NCI-H1436 treated with DMSO at 0.1 percent for 48 hours (cell line): Measurements from ENCODE around the gene ALOX12B.
"Not testable (repeated sequence)": the region's sequence is repeated elsewhere in the genome, so short reads cannot be mapped to it uniquely, and the experiment has no call there.

Experiments
- DNase-seq: peaks from one replicate; lab custom pipeline; 2025; lab: John Stamatoyannopoulos, UW

Gene ALOX12B

DNA sequence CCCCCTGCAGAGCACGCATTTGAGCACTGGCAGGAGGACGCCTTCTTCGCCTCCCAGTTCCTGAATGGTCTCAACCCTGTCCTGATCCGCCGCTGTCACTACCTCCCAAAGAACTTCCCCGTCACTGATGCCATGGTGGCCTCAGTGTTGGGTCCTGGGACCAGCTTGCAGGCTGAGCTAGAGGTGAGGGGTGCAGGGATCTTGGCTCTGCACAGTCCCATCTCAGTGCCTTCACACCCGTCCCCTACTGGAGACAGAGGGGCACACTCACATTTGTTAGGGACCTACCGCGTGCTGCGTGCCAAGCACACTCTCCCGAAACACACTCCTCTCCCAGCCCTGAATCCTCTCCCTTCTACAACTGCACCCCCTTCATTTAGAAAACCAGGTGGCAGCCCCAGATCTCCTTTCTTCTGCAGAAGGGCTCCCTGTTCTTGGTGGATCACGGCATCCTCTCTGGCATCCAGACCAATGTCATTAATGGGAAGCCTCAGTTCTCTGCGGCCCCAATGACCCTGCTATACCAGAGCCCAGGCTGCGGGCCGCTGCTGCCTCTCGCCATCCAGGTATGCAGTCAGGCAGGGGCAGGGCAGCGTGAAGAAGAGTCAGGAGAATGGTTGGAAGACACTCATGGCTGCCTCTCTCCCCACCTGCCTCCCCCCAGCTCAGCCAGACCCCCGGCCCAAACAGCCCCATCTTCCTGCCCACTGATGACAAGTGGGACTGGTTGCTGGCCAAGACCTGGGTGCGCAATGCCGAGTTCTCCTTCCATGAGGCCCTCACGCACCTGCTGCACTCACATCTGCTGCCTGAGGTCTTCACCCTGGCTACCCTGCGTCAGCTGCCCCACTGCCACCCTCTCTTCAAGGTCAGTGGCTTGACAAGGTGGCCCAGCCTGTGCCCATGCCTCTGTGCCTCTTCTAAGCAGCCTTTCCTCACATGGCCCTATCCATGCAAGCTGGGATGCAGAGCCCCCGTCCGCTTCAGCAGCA lies 42.4 kb downstream of the ALOX12B start:
- no peak for DNase-seq

GRCh38 chr17:8041979-8042378 lies 45.5 kb downstream of the ALOX12B start:
- DNase-seq = no peak

DNA sequence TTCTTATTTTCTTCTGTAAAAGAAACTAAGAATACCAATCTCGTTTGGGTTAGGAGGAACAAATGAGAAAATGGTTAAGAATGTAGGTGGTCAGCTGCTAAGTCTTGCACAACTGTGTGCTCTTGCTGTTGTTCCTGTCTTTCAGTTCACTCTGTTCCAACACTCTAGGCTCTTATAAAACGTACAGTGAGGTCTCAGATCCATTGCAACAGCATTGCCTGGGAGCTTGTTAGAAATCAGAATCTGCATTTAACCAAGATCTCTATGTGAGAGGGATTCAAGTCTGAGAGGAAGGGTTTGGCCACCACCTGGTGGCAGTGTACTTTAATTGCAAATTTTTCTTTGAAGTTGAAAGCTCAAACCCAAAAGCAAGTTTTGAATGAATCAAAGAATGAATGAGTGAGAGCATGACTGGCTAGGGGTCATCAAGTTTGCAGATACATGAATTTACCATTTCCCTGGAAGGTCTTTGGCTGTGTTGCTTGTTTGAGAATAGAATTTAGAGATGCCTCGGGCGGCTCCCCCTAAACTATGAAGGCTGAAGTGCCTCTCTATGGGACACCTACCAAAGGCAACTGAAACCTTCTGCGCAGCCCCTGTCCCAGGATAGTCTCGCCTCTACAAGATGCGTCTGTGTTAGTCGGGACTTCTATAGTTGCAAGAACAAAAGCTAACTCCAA lies 46.1 kb downstream of the ALOX12B start:
- peak; percentile 26 for DNase-seq

DNA sequence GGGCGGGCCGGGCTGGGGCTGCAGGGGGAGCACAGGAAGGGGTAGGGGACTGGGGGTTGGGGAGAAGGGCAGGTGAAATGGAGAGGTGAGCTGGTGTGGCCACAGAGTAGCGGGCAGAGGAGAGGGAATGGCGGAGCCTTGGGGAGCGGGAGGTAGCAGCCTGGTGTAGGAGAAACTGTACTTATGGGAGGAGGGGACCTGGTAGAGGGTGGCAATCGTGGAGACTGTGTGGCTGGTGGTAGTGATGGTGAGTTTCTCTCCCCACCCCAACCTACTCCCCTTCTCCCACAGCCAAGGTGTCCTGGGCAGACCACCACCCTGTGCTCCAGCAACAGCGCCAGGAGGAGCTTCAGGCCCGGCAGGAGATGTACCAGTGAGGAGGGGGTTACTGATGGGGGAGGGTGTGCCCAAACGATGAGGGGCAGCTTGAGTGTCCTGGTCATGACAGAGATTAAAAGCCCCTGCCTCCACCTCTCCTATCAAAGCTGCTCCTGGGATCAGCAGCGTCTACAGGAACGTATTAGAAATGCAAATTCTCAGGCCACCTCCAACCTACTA lies 47.8 kb downstream of the ALOX12B start:
- DNase-seq = no peak

GRCh38 chr17:8038954-8039610 lies 48.4 kb downstream of the ALOX12B start, which contains the start of gene ALOX15B:
ALOX15B (plus strand) TSS chr17:8039059; CDS start chr17:8039156, 97 bp downstream.
- no peak for DNase-seq

DNA sequence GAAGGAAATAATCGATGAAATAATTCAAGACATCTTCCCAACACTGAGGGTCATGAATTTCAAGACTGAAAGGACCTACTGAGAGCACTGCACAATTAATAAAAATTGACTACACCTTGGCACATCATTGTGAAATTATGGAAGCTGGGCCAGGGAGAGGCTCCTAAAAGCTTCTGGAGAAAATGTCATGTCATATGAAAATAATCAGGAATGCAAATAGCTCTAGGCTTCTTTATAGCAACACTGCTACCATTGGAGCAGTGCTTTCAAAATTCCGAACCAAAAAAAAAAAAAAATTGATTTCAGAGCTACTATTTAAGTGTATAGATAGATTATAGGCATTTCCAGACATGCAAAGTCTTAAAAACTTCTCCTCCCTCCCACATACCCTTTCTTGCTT lies 55.1 kb downstream of the ALOX12B start:
- DNase-seq = no peak

- DNase-seq = no peak
Observed at GRCh38 chr17:8031950-8032349, 55.6 kb downstream of the ALOX12B start.

DNA sequence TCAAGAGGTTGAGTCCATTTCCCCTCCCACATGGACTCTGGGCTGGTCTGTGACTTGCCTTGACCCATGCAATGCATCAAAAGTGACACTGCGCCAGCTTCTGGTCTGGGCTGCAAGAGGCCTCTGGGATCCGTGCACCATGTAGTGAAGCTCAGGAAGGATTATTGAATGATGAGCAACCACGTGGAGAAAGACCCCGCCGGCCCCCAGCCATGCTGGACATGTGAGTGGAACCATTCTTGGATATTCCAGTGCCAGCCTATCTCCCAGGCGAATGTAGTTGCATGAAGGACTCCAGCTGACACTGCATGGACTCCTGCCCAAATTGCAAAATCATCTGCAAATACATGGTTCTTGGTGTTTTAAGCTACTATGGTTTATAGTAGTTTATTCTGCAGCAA lies 56.3 kb downstream of the ALOX12B start:
- DNase-seq = no peak

- DNase-seq = no peak
Observed at GRCh38 chr17:8029121-8029520, 58.4 kb downstream of the ALOX12B start.

- no peak for DNase-seq
Observed at GRCh38 chr17:8025176-8025911, 62.2 kb downstream of the ALOX12B start.

DNA sequence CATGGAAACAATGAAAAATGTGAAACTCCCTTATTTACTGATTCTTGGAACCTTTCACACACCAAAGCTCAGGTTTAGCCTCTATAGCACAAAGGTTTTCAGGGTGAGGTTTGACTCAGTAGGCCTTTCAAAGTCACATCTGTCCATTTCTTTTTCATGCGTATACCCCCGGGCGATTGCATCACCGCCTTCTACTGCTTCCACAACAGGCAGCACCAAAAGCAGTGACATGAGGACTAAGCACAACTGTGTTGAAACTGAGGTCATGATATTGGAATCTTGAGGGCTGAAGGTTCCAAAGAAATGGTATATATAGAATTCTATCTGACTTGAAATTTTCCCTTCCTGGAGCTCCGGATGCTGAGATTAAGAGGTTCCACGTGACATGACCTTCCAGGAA lies 63.4 kb downstream of the ALOX12B start:
- DNase-seq = not testable (repeated sequence)
